ENCODE data around the gene CNTN4. TPM values are rescaled to one million over a fixed set of nuclear protein-coding genes. Genes with fewer than 3 reads are reported as not detected.

CNTN4 gene
- total and polyA plus RNA-seq, 2 of the 8 experiments (the other 6 are each of a cell fraction or from before 2014, with no cell fraction given): 0.41 to 2.2 TPM

DNA sequence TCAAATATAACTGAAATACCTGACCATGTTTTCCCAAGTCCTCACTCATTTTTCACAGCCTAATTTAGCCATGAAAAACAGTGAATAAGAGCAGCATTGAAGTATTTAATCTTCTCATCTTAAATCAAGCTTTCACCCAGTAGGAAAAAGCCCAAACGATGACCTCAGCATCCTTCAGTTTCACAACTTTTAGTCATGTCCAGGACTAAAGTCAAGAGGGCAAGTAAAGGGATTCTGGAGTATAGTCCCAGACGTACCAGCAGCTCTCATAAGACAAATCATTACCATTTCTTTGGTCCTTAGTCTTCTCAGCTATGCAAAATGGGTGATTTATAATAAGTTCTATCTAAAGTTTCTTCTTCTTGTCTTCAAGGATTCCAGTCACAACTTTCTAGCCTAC lies 774.2 kb downstream of the CNTN4 start (continued):
- TF ChIP-seq CHD7 (IDR thresholded peaks at IDR 0.05; ENCODE audit: insufficient replicate concordance, low read length): no peak
- TF ChIP-seq CHD1 (IDR thresholded peaks at IDR 0.05; ENCODE audit: low read depth, low read length): no peak
- TF ChIP-seq SIRT6 (IDR thresholded peaks at IDR 0.05; ENCODE audit: low read length): no peak
- no peak for TF ChIP-seq RFX5 (IDR thresholded peaks at IDR 0.05; ENCODE audit: borderline replicate concordance, low read depth, low read length)
- TF ChIP-seq SUZ12 (IDR thresholded peaks at IDR 0.05; ENCODE audit: low read length): no peak
- TF ChIP-seq KDM5A (IDR thresholded peaks at IDR 0.05; ENCODE audit: low read length): no peak
